GM13977 (cell line): Measurements from ENCODE around the gene CD38.
A peak's percentile ranks its signal among the peaks of the same experiment; 100 is the strongest.

ENCODE experiments used
- DNase-seq: peaks from one replicate; pipeline ENCODE4 v3.0.0; 2012; ENCODE audit warnings: low spot score
- in situ Hi-C: fragments of 300-500 bp; cut with MboI; formaldehyde crosslinking; loops from one replicate; pipeline ENCODE4 v1.12.0; 2022; ENCODE audit warnings: low sequenced_read_pairs, low pct_unique_long_range_greater_than_20kb, mixed read lengths, inconsistent platforms; ENCODE audit not compliant: unreplicated experiment
- TF ChIP-seq, protein P1 (sequence below): IDR thresholded peaks from 2 replicates; pipeline ENCODE4 v1.5.1; 2012; ENCODE audit warnings: mild to moderate bottlenecking, control low read depth; ENCODE audit not compliant: insufficient read depth; ENCODE audit errors: extremely low read depth, missing control alignments

Gene CD38

DNA sequence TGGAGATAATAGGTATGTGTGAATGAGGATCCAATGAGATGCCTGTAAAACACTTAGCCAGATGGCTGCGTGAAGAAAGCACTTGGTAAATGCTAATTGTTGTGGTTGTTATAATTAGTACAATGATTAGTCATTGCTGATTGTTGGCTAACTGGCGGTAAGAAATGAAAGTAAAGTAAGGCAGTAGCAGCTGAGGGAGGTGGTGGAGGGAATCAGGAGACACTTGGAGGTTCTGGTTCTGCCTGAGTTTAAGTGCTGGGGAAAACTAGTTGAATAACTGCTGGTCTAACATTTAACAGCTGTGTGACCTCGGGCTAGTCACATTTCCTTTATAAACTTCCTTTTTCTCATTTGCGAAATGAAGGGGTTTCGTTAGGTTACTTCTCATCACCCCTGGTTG lies 30.9 kb downstream of the CD38 start:
- in situ Hi-C loops = loop anchor here (10.0 kb wide), 1 partner anchor 146 kb away; no protein-coding TSS in a partner anchor
- DNase-seq = peak; percentile 35
- TF ChIP-seq, protein P1, sequence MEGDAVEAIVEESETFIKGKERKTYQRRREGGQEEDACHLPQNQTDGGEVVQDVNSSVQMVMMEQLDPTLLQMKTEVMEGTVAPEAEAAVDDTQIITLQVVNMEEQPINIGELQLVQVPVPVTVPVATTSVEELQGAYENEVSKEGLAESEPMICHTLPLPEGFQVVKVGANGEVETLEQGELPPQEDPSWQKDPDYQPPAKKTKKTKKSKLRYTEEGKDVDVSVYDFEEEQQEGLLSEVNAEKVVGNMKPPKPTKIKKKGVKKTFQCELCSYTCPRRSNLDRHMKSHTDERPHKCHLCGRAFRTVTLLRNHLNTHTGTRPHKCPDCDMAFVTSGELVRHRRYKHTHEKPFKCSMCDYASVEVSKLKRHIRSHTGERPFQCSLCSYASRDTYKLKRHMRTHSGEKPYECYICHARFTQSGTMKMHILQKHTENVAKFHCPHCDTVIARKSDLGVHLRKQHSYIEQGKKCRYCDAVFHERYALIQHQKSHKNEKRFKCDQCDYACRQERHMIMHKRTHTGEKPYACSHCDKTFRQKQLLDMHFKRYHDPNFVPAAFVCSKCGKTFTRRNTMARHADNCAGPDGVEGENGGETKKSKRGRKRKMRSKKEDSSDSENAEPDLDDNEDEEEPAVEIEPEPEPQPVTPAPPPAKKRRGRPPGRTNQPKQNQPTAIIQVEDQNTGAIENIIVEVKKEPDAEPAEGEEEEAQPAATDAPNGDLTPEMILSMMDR = no peak

DNA sequence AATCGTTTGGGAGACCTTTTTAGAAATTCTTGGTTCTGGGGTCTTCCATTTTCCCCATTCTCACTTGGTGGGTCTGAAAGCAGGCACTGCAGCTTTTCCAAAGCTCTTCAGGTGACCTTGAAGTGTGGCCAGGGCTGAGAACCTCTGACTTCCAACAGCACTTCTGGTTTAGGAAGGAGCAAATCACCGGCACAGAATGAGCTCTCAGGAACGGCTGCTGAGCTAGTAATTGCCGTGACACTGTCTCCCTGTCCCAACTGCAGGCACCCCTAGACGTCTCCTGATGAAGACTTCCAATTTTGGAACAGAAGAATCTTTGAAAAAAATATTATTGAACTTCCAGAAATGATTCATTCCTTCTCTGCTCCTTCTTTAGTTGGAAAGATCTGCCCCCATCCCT lies 31.3 kb downstream of the CD38 start:
- TF ChIP-seq, protein P1 = no peak
- in situ Hi-C loops = loop anchor here (10.0 kb wide), 1 partner anchor 145 kb away; no protein-coding TSS in a partner anchor

DNA sequence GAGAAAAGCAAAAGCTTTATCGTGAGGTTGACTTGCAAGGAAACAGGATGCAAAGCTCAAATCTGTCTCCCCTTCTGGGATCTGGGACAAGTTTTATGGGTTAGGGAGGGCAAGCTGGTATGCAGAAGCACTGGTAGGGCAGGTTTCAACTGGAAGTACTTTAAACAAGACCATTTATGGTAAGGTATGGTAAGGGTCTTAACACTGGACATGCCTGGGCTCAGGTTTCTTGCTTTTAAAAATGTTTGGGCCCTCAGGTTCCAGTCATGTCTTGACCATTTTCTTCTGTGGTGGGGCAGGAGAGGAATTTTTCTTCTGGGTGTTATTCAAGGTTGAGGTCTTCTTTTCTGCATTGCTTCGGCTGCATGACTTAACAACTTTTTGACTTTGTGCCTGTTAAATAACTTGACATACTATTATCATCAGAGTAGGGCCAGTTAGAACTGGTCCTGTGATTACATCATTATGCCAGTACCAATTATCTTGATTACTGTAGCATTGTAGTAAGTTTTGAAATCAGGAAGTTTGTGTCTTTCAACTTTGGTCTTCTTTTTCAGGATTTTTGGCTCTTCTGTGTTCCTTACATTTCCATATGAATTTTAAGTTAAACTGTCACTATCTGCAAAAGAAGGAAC lies 33.7 kb downstream of the CD38 start:
- DNase-seq = no peak
- in situ Hi-C loops = no loop called here
- TF ChIP-seq, protein P1 = no peak

More for the DNA sequence above, 31.3 kb downstream of the CD38 start:
- DNase-seq = no peak

DNA sequence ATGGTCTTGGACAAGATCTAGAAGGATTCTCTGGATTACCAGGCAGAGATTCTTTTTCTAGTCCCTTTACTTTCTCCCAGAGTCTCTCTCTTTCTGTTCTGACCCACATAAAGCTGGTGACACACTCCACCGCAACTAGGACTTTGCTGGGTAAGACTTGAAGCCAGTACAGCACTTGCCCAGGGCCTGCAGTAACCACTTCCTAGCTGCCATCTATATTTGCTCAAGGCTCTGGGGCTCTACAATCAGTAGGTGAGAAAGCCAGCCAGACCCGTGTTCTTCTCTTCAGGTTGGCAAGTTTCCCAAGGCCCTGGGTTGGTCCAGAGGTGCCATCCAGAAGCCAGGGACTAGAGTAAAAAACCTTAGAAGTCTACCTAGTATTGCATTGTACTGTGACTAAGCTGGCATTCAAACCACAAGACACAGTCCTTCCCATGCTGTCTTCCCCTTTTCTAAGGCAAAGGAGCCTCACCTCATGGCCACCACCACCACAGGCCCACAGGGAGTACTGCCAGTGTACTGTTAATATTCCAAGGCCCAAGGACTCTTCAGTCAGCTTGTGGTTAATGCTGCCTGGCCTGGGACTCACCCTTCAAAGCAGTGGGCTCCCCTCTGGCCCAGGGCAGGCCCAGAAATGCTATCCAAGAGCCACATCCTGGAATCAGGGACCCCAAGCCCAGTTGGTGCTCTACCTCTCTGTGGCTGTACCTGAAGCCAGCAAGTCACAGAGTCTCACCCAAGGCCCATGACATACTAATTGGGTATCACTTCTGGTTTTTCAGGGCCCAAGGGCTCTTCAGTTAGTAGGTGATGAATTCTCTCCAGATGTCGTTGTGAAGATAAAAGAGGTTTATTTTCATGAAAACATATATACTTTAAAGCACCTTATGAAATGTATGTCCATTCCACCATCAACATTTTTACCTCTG lies 54.7 kb downstream of the CD38 start:
- TF ChIP-seq, protein P1 = no peak
- DNase-seq = no peak
- in situ Hi-C loops = no loop called here

DNA sequence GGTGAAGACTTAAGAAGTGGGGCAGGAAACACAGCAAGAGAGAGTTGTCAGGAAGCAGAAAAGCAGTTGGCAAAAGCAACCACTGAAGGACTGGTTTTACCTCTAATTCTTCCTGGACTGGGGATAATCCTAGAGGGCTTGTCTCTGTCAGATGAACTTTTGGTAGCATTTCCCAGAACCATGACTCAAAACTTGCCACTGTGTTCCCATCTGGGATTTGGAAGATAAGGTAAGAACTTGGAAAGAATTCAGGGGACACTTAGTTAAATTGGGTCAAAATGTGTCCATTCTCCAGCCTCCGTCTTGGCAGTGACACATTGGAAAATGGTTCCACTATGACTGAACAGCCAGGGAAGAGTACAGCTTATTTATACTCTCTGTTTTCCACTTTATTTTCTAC lies 55.7 kb downstream of the CD38 start:
- DNase-seq = no peak
- in situ Hi-C loops = no loop called here
- TF ChIP-seq, protein P1 = no peak

DNA sequence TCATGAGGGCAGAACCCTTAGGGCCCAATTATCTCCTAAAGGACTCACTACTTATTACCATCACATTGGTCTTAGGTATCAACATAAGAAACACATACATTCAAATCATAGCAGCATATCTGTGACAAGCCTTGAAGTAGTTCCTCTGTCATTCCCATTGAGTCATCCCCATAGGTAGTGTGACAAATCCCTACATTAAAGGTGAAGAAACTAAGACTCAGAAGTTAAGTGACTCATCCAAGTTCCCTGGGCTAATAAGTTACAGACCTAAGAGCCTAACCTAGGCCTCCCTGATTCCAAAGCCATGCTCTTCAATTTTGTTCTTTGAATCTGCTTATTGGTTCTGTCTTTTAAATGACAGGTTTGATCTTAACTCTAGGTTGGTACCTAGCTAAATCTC lies 58.2 kb downstream of the CD38 start:
- no peak for DNase-seq
- TF ChIP-seq, protein P1 = no peak
- in situ Hi-C loops = no loop called here
